Islet of Langerhans (tissue), 1 donor: ENCODE results near the gene PRTN3.
"Not testable (repeated sequence)": the region's sequence is repeated elsewhere in the genome, so short reads cannot be mapped to it uniquely, and the experiment has no call there.

Experiments
- FAIRE-seq: peaks from one replicate; lab custom pipeline; 2011; peaks lifted over from hg19 to GRCh38; lab: Jason Lieb, UNC

Gene PRTN3

DNA sequence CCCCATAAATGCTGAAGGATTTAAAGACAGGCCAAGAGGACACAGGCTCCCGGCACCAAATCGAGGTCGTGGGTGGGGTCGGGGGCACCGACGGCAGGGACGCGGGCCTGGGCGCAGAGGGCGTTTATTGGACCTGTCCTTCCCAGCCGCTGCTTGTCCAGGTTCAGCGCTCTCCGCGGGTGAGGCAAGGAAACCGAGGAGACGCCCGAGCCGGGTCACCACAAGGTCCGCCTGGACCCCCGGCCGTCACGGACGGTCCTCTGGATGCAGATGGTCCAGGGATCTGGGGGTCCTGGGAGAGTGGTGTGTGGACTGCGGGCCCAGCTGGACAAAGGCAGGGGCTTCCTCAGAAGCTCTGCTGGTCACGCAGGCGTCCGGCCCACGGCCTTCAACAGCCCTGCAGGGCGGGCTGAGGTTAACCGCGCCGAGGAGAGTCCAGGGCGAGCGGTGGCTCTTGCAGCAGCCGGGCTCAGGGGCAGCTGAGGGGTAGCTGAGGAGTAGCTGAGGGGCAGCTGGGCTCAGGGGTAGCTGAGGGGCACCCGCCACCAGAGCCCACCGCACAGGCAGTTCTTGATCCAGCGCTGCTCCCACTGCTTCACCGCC, 27.2 kb downstream of the PRTN3 start:
- FAIRE-seq, result no peak

GRCh38 chr19:868458-869244, 27.9 kb downstream of the PRTN3 start:
- FAIRE-seq, result no peak

GRCh38 chr19:869245-870177, 28.7 kb downstream of the PRTN3 start:
- FAIRE-seq, result no peak

DNA sequence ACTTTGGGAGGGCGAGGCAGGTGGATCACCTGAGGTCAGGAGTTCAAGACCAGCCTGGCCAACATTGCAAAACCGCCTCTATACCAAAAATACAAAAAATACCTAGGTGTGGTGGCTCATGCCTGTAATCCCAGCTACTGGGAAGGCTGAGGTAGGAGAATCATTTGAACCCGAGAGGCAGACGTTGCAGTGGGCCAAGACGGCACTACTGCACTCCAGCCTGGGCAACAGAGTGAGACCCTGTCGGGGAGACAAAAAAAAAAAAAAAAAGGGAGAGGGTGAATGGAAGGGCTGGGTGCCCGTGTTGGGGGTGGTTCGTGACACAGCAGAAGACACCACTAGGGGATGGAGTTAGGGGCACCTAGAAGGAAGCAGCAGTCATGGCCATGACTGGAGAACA, 29.5 kb downstream of the PRTN3 start:
- FAIRE-seq, result no peak

GRCh38 chr19:870963-871401, 30.2 kb downstream of the PRTN3 start:
- no peak for FAIRE-seq

GRCh38 chr19:871446-872265, 30.9 kb downstream of the PRTN3 start:
- FAIRE-seq, result no peak

DNA sequence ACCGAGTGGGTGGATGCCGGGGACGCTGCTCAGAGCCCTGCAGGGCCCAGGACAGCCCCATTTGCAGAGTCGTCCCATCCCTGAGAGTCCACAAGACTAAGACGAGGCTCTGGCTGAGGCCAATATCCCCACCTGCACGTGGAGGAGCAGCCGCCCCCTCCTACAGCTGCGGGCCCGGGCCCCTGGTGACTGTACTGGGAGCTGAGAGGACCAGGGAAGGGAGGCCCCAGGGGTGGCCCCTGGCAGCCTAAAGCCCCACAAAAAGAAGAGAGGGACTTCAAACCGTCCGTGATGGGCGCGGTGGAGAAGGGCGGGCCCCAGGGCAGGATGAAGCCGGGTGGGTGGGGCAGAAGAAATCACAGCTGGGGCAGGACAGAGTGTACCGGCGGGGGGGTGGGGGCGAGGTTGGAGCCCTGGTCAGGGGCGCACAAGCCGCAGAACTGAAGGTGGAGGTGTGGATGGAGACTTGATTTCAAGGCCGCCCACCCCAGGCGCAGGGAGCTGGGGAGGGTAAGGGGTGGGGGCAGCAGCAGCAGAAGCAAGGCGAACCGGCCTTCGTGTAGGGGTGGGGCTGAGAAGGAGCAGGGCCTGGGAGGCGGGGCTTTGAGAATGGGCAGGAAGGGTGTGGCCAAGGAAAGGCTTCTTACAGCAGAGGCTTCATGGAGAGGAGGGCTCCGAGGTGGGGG, 31.6 kb downstream of the PRTN3 start:
- no peak for FAIRE-seq

DNA sequence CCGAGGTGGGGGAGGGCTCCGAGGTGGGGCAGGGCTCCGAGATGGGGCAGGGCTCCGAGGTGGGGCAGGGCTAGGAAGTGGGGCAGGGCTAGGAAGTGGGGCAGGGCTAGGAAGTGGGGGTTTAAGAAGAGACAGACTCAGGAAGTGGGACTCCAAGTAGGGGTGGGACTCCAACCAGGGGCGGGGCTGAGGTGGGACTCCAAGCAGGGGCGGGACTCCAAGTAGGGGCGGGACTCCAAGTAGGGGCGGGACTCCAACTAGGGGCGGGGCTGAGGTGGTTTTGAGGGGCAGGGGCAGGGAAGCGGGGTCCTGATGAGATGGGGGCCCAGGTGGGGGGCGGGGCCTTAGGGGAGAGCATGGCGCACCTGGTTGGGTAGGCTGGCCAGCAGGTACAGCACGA, 32.3 kb downstream of the PRTN3 start:
- no peak for FAIRE-seq

DNA sequence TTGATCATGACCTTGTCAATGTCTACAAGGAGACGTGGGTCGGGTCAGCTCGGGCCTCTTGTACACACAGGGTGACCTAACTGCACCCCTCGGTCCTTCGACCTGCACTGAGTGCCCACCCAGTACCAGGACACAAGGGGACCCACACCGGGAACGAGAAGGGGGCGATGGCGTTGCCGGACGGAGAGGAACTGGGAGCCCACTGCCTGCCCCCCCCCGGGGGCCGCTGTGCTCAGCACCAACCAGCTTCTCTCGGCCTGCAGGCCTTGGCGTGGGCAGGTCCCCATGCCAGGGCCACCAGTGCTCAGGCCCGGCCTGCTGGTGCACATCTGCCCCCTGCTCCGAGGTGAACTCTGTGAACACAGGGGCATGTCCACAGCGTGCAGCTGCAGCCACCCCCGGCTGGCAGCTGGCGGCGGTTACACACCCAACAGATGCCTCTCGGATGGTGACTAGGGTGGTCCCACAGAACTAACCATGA, 32.8 kb downstream of the PRTN3 start:
- FAIRE-seq, result no peak

GRCh38 chr19:875265-875879, 34.6 kb downstream of the PRTN3 start:
- no peak for FAIRE-seq

- FAIRE-seq, result no peak
These were observed 35.3 kb downstream of the PRTN3 start for GRCh38 chr19:876089-876488.

DNA sequence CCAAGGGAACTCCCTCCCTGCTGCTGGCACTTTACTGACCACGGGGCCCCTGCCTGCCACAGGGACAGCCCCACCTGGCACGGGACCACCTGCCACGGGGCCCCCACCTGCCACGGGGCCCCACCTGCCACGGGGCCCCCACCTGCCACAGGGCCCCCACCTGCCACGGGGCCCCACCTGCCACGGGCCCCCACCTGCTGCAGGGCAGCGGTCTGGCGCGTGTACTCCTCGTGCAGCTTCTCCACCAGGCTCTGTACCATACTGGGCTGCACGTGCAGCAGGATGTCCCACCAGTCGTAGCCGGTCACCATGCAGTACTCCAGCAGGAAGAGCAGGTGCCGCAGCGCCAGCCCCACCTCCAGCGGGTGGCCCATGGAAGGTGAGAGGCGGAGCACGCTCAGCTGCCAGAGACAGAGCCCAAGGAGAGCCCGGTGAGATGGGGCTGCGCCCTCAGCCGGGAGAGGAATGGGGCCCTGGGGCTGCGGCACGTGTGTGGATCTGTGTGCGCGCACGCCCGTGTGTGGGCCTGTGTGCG, 36.0 kb downstream of the PRTN3 start:
- FAIRE-seq, result no peak

- FAIRE-seq, result not testable (repeated sequence)
These were observed 37.3 kb downstream of the PRTN3 start for GRCh38 chr19:877992-878660.

GRCh38 chr19:878751-879561, 38.2 kb downstream of the PRTN3 start:
- FAIRE-seq, result not testable (repeated sequence)

DNA sequence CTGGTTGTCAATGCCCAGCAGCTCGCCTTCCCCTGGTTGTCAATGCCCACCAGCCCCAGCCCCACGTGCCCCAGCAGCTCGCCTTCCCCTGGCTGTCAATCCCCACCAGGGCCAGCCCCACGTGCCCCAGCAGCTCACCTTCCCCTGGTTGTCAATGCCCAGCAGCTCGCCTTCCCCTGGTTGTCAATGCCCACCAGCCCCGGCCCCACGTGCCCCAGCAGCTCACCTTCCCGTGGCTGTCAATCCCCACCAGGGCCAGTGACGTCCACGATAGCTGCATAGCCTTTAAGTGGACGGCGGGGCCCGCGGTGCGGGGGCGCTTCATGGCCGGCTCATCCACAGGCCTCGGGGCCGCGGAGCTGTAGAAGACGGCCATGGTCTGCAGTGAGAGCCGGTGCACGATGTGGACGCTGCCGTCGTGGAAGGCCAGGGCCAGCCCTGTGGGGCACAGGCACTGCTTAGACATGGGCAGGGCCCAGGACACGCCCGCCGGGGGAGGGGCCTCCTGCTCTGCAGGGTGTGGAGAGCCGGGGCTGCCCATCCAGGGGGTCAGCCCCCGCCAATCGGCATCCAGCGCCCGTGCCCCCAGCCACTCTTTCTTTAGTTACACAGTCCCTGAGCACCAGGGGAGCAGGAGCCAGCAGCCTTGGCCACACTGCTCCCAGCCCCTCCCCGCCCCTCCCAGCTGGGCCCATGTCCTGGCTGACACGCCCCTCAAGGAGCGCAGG, 39.1 kb downstream of the PRTN3 start:
- no peak for FAIRE-seq

- FAIRE-seq, result no peak
These were observed 40.7 kb downstream of the PRTN3 start for GRCh38 chr19:881385-882071.

- FAIRE-seq, result no peak
These were observed 42.2 kb downstream of the PRTN3 start for GRCh38 chr19:882871-883497.
